Stimulated activated CD4-positive, alpha-beta T cell treated with anti-CD3 and anti-CD28 coated beads, TNF-alpha, amount 100 ng/mL, for 24 hours (primary cell): ENCODE measurements around the gene PRR22.

Experiments
- DNase-seq, 3 experiments: peaks; one replicate each; pipeline ENCODE4 v3.0.0-alpha.2; 2020; ENCODE audit warnings: low read depth in 3 of 3

The PRR22 gene

DNA sequence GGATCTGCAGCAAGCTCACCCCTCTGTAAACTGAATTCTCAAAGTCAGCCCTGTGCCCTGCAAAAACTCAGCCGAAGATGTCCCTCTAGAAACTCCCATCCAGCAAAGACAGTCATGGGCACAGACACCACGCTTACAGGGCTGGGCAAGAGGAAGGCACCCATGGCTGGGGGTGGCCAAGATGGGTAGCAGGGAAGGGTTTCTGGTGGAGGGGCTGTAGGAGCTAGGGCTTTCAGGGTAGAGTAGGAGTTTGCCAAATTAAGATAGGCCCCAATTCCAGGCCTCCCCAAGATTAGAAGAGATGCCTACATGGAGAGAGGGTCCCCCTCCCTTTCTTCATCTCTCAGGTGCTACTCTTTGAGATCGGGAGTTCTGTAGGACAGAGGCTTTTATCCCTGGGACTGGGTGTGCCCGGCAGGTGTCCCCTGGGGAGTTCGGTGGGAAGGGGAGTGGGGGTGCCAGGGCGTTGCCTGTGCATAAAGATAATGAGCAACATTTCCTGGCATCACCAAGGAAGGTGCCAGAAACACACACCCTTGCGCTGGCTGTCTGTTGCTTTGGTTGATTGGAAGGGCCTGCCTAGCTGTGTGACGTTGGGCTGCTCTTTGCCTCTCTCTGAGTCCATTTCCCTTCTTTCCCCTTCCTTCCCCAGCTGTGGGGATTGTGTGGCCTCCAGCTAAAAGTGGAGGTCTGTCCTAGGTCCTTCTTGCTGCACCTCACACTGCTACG is 29.7 kb upstream of the PRR22 start:
- DNase-seq = no peak

DNA sequence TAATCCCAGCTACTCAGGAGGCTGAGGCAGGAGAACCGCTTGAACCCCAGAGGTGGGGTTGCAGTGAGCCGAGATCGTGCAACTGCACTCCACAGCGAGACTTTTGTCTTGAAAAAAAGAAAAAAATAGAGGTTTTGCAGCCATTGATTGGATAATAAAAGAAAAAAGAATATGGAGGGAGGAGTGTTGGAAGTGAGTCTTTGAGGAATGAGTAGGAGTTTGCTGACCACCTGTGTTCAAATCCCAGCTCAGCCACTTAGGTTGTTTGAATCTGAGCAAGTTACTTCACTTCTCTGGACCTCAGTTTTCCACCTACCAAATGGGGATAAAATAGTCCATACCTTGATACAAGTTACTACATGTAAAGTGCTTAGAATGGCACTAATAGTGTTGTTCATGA is 26.6 kb upstream of the PRR22 start:
- DNase-seq = no peak

DNA sequence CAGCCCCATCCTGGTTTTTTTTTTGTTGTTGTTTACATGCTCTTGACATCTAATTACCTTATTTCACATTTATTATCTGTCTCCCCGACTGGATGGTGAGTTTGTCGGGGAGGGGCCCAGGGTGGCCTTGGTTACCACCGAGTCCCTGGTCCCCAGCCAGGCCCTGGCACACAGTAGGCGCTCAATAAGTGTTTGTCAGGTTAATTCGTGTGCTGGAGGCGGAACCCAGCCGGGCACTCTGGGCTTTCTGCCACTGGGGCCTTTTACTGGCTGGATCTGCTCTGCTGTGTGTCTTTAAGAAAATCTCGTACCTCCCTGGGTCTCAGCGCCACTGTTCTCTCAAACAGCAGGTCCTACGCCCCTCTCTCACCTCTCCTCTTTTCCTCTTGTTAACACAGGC is 24.9 kb upstream of the PRR22 start:
- no peak for DNase-seq

DNA sequence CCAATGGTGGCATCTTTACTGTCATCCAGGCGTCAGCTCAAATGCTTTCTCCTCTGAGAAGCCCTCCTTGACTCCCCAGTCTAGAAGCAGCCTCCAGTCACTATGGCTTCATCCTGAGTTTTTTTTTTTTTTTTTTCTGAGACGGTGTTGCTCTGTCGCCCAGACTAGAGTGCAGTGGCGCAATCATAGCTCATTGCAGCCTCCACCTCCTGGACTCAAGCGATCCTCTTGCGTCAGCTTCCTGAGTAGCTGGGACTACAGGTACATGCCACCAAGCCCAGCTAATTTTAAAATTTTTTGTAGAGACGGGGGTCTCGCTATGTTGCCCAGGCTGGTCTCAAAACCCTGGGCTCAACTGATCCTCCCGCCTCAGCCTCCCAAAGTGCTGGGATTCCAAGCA is 24.5 kb upstream of the PRR22 start:
- DNase-seq = no peak

DNA sequence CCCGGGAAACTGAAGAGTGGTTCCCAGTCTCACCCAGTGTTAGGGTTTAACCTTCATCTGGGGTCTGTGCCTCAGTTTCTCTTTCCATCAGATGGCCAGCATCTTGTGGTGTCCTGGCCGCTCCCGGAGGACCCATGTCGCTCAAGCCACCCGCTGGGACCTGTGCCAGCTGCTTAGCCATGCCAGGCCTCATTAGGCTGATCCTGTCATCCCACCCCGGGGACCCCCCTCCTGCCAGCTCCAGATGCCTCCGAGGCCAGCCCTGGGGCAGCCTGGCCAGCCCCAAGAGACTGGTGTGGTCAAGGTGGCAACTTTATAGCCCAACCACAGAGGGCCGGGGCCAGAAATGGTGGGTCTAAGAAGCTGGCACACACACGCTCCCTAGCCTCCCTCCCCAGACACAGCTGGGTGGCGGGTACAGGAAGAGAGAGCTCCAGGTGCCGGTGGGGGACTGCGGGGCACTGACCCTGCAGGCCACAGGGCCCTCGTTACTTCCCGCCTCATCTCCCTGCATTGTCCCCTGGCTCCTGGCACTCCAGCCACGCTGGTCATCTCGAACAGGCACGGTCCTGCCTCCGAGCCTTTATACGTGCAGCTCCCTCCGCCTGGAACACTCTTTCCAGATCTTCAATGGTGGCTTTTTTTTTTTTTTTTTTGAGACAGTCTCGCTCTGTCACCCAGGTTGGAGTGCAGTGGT is 23.7 kb upstream of the PRR22 start:
- DNase-seq = no peak

DNA sequence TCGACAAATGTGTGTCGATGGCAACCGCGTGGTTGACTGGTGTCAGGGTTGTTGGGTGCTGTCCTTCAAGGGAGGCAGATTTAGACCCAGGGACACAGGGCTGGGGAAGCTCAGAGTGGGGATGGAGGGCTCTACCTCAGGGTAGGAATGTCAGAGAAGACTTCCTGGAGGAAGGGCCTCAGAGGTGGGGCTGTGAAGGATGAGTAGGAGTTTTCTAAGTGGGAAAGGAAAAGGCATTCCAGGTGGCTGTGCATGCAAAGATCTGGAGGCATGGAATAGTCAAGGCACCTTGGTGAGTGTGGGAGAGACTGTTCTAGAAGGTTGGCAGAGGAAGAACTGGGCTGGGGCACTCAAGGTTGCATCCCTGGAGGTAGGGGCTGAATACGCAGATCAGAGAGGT is 22.4 kb upstream of the PRR22 start:
- DNase-seq = no peak

DNA sequence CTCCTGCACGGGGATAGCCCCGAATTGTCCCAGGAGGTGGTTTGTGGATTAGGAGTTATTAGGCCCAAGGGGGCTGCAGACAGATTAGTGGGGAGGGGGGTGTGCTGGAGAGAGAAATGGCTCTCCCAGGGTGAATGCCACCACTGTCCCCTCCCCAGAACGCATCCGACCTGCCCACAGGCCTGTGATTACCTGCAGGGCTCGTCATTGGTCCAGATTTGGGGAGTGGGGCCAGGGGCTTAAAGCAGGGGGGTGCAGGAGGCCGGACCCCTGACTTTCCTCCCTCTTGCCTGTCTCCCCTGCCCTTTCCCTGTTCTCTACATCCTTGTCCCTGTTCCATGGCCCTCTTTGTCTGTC is 21.6 kb upstream of the PRR22 start:
- DNase-seq = no peak

DNA sequence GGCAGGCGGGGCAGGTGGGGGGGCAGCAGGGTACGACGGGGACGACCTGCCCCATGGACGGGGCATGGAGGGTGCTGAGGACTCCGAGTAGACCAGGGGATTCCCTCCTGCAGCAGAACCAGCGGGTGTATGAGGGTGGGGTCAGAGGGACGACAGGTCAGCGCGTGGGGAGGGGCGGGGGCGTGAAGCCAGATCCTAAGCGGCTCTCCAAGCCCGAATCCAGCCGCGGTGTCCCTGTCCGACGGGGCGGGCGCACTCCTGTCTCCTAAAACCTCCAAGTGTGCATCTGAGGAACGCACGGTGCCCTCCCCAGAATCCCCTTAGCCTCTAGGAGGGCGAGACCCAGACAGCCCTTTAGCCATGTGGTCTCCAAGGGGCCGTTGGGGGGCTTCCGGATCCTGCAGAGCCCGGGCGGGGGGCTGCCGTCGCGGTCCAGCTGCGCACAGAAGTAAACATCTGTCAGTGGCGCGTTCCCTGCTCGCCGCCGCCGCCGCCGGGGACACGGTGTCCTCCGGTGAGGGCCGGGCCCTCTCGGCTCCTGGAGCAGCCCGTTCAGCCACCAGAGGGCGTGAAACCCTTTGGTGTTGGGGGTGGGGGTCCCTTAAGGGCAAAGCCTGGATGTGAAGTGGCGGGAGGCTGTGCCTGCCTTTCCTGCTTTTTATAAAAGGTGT is 21.1 kb upstream of the PRR22 start:
- peak in 1 of 3 experiments; percentile 63 for DNase-seq

DNA sequence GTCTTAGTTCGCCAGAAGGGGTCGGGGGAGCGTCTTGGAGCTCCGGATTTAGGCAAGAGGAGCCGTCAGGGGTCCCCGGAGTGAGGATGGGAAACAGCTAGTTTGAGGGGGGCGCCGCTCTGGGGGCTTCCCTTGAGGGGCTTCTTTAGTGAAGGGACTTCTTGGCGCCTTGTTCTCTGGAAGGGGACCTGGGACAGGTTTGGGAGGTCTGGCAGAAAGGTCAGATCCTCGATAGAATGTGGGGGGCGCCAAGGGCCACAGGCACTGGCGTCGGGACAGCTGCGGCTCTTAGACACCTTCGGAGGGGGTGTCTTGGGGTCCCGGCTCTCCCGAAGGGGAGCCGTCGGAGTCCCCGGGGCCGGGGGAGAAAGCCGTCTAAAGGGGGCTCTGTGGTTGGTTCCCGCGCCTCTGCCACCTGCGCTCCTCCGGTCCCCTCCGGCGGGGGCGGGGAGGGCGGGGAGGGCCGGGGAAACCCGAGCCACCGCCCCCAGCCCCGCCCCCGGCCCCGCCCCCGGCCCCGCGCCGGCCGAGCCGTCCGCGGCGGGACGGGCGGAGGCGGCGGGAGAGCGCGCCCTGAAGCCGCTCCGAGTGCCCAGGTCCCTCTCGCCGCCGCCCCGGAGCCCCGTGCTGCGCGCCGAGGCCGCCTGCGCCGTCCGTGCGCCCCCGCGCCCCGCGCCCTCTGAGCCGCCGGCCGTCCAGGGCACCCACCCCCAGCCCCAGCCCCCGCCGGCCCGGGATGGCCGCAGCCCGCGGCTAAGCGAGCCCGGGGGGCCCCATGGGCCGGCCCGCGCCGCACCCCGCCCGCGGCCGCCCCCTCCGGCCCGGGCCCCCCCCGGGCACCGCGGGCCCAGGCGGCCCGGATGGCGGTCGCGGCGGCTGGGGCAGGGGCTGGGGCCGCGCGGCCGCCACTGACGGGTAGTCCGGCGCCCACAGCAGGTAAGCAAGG is 20.2 kb upstream of the PRR22 start, which contains the start of gene NRTN:
NRTN (plus strand) TSS at position 552 of the 946 bp plus-strand sequence. CDS start 19,099 bp downstream, outside the sequence.
- peak in 1 of 3 experiments; percentile 50 for DNase-seq

DNA sequence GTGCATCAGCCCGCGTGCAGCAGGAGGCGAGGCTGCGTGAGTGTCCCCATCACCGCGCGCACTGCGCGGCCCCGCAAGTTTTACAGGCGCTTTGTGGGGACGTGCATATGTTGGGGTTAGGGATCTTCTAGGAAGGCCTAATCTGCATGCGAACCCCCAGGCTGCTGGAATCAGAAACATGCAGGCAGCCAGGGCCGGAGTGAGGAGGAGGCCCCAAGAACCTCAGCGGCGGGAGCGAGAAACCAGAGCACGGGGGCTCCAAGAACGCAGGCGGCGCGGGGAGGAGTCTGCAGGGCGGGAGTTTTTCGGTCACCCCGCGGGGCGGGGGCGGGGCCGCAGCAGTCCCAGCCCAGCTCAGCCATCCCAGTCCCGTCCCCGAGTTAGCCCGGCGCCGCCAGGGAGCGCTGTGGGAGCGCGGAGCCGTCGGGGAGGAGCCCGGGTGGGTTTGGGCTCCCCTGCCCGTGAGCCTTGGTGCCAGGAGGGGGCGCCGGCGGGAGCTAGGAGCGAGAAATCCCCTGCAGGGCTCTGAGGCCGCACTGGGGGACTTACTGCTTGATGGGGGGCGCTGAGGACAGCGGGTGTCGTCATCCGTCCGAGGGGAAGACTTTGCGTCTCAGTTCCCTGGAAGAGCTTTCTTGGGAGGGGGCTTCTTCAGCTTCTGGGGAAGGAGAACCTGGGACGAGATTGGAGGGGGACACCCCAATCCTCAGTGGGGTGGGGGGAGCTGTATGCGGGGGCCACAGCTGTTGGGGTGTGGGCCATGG is 19.4 kb upstream of the PRR22 start:
- peak; percentile 83 to 95 (median 86) for DNase-seq

DNA sequence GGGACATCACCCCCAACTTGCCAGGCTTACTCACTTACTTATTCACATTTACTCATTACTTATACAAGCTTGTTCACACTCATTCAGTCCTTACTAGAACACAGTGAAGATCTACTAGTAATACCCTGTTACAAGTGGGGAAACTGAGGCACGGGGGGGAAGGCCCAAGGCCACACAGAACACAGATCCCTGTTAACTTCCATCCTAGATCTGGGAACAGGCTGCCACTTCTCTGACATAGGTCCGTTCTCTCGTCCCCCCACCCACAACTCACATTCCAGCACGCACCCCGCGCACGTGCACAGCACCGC is 18.9 kb upstream of the PRR22 start:
- no peak for DNase-seq

DNA sequence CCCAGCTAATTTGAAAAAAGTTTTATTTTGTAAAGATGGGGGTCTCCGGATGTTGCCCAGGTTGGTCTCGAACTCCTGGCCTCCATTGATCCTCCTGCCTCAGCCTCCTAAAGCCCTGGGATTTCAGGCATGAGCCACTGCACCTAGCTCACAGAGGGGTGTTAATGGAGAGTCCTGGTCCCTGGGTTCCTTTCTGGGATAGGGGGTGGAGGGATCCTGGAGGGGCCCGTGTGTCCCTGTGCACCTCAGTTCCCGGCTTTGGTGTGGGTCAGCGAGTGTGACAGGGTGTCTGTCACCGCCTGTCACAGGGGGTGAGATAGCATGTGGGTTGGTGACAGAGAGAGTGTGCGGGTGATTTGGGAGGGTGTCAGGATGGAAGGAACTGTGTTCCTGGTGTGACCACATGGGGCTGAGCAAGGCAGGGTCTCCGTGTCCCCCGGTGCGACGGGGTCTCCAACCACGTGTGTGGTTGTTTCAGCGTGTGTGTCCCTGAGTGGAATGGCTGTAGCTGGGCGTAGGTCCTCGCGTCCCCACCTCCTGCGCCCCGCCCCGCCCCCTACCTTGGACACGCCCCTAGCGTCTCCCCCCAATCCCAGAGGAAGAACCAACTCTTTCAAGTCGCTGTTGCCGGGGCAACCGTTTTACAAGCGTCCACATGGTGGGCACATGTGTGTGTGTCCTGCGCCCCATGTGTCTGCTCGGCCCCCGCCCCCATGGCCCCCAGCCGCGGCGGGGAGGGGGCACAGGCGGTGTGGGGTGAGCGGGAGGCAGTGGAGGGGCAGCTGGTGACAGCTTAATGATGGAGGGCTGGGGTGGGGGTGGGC is 17.5 kb upstream of the PRR22 start:
- DNase-seq = peak in 1 of 3 experiments; percentile 25

DNA sequence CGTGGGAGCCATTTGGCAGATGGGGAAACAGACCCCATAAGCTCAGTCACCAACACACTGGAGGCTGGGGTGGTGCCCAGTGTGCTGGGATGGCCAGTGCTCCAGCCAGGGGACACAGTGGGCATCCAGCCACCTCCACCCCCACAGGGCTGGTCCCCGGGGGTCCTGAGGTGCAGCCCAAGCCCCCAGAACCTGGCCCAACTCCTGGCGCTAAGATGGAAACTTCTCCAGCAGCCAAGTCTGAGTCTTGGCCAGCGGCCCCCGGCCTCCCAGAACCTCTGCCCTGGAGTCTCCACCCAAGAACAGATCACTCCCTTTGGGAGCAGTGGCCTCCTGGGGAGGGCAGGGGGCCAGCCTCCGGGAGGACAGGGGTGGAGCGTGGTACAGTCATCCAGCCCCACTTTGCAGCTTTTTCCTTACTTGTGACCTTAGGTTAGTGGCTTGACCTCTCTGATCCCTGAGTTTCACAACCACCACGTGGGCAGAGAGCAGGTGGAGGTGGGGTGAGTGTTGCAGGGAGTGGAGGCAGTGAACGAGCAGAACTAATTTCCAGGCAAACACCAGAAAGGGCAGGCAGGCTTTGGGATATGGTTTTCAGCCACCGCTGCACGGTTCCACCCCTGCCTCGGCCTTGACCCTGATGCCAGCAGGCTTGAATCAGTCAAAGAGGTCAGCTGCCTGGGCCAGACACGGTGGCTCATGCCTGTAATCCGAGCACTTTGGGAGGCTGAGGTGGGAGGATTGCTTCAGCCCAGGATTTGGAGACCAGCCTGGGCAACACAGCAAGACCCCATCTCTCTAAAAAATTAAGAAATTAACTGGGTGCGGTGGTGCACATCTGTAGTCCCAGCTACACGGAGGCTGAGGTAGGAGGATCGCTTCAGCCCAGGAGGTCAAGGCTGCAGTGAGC is 16.1 kb upstream of the PRR22 start:
- DNase-seq = no peak

DNA sequence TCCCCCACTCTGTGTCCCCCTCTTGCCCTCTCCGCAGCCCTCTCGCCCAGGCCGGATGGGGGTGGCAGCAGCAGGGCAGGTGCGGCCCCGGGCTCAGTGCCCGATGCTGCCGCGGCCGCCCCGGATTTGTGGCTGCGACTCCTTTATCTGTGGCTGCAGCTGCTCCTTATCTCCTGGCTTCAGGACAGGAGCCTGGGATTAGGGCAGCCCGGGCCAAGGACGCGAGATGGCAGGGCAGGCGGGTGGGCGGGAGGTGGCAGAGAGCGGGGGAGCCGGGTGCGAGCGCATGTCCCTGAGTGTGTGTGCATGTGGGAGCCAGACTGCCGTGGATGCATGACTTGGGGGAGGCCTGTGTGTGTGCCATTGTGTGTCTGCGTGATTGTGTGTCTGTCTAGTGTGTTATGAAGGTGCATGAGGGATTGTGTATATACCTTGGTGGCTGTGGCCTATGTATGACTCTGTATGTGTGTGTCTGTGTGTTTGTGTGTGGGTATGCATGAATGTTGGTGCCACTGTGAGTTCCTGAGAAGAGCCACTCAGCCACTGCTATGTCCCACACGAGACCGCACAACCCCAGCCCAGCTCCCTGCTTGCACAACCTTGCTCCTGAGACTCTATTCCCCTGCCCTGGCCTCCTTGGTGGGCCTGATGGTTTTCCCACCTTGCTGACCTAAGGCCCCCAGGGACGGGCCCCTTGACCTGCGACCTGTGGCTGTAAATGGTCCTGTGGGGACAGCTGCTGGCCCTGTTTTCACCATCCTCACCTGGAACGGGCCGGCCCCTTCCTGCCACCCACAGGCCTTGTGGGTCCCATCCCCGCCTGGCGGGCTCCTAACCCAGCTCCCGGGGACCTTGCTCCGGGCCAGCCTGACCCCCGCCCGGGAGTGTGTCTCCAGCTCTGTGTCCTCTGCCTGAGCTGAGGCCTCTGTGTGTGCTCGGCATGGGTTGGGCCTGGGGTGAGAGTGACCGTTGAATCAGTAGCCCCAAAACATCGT is 15.0 kb upstream of the PRR22 start:
- DNase-seq = no peak

DNA sequence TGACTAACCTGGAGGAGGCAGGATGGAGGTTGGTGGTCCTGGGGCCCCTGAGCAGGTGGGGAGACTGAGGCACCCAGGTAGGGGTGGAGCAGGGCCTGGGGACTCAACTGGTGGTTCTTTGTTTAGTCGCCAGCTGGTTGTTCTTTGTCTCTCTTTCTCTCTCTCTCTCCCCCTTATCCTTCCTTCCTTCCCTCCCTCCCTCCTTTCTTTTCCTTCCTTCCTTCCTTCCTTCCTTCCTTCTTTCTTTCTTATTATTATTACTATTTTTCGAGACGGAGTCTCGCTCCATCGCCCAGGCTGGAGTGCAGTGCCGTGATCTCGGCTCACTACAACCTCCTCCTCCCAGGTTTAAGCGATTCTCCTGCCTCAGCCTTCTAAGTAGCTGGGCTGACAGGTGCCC is 13.7 kb upstream of the PRR22 start:
- no peak for DNase-seq

DNA sequence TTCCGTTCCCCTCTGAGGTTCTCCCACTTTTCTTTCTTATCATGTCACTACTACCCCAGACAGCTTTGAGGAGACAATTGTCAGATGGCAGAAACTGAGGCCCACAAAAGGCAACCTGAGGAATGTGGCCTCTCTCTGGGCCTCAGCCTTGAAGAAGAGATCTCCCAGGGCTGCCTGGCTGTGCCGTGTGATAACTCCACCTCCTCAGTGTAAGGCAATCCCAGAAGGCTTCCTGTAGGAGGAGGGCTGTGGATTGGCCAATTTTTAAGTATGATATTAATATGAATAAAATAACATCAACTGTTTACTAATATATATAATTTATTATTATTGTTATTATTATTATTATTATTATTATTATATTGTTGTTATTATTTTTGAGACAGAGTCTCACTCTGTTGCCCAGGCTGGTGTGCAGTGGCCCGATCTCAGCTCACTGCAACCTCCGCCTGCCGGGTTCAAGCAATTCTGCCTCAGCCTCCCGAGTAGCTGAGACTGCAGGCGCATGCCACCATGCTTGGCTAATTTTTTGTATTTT is 10.9 kb upstream of the PRR22 start:
- DNase-seq = no peak

DNA sequence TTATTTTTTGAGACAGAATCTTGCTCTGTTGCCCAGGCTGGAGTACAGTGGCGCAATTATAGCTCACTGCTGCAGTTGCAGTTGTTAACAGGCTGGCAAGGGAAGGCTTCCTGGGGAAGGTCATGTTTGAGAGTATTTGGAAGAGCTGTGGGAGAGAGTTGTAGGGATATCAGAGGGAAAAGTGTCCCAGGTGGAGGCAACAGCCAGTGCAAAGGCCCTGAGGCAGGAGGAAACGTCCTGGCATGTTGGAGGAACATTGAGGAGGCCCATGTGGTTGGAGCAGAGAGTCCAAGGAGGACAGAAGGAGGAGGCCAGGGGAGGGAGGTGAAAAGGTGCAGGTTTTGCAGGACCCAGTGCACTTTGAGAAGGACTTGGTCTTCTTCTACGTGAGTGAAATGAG is 8.6 kb upstream of the PRR22 start:
- no peak for DNase-seq

DNA sequence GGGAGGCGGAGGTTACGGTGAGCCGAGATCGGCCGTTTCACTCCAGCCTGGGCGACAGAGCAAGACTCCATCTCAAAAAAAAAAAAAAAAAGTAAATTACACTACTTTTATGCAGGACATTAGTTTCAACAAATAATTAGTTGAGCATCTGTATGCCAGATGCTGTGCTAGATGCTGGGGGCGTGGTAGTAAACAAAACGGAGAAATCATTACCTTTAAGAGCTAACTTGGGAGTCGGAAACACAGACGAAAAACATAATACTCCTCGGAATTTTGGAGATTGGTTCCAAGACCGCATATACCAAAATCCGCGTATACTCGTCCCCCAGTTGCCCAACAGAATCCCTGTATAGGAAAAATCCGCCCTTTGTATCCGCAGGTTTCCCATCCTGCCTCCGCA is 7.7 kb upstream of the PRR22 start:
- no peak for DNase-seq
